Measurements from ENCODE around the gene JPT2.

The JPT2 gene
- total RNA-seq, result 9.7 to 16.8 (median 10.9) reads per million in 3 donors

DNA sequence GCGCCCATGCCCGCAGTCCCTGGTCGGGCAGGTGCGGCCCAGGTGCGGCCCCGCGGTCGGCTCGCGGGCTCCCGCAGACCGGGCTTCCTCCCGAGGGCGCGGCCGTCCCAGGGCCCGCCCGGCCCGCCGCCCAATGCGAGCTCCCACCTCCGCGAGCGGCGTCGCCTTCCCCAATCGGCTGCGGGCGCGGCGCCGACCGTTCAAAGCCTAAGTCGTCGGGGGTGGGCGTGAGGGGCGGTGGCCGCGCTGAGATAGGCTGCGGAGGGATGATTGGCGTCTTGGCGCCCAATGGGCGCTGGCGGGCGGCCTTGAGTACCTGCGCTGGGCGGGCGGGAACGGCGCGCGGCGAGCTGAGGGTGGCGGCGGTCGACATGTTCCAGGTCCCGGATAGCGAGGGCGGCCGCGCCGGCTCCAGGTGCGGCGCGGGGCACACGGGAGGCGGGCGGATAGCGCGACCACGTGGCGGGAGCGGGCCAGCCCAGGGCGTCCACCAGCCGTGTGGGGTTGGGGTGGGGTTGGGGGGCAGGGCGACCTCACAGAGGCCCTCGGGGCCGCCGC, at the start of gene JPT2:
JPT2 (plus strand) TSS at position 338 of the 558 bp plus-strand sequence; CDS start at position 372, 34 bp downstream.
- DNase-seq, result peak; percentile 87 to 92 (median 91)
- no peaks in the 10 kb centered on the region for H3K27me3 ChIP-seq (replicated peaks; ENCODE audit: control insufficient read depth, insufficient read depth, low read length, poor library complexity, severe bottlenecking)
- H3K27ac ChIP-seq (ENCODE audit: insufficient read depth, low read length, poor library complexity, severe bottlenecking), result peak within 1 kb of the TSS; percentile 67
- peak within 1 kb of the TSS; percentile 70 for H3K4me3 ChIP-seq (ENCODE audit: insufficient read depth, low read depth, low read length, poor library complexity, severe bottlenecking)
- H3K36me3 ChIP-seq (ENCODE audit: control insufficient read depth, insufficient read depth, low read length), result peaks cover 8% of the 10 kb centered on the region
- no peaks in the 10 kb centered on the region for H3K9me3 ChIP-seq (ENCODE audit: control insufficient read depth, low read length)
- H3K4me1 ChIP-seq (ENCODE audit: control insufficient read depth, insufficient read depth, low read length, poor library complexity, severe bottlenecking), result peaks cover 6% of the 10 kb centered on the region

- Histone ChIP-seq H3K4me1 (ENCODE audit: control insufficient read depth, insufficient read depth, low read length, poor library complexity, severe bottlenecking) (no peaks in the 10 kb centered on the region), H3K27me3 (replicated peaks; ENCODE audit: control insufficient read depth, insufficient read depth, low read length, poor library complexity, severe bottlenecking) (no peaks in the 10 kb centered on the region), H3K9me3 (ENCODE audit: control insufficient read depth, low read length) (no peaks in the 10 kb centered on the region), H3K27ac (ENCODE audit: insufficient read depth, low read length, poor library complexity, severe bottlenecking) (no peak overlapping the region), H3K4me3 (ENCODE audit: insufficient read depth, low read depth, low read length, poor library complexity, severe bottlenecking) (no peak overlapping the region), H3K36me3 (ENCODE audit: control insufficient read depth, insufficient read depth, low read length) (peaks cover 60% of the 10 kb centered on the region)
- DNase-seq, result no peak
Measured at GRCh38 chr16:1630450-1631213, 47.4 kb upstream of the JPT2 start.

DNA sequence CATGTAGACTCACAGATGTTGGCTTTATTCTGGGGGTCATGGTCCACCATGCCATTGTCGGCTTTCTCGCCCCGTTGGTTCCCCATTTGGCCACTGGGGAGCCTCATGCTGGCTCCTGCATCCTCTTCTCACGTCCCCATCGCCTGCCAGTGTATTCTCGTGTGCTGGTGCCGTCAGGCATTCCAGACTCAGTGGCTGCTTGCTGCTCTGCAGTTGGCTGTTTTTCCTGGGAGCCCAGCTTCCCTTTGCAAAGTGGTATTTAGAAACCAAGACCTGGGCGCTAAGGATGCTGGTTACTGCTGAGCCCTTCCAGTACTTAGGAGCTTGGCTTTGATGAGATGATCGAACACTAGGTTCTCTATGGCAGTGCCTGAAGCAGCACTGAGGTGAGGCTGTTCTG, 46.8 kb upstream of the JPT2 start:
- Histone ChIP-seq H3K27me3 (replicated peaks; ENCODE audit: control insufficient read depth, insufficient read depth, low read length, poor library complexity, severe bottlenecking) (no peaks in the 10 kb centered on the region), H3K27ac (ENCODE audit: insufficient read depth, low read length, poor library complexity, severe bottlenecking) (no peak overlapping the region), H3K4me1 (ENCODE audit: control insufficient read depth, insufficient read depth, low read length, poor library complexity, severe bottlenecking) (no peaks in the 10 kb centered on the region), H3K36me3 (ENCODE audit: control insufficient read depth, insufficient read depth, low read length) (peaks cover 58% of the 10 kb centered on the region), H3K4me3 (ENCODE audit: insufficient read depth, low read depth, low read length, poor library complexity, severe bottlenecking) (no peak overlapping the region), H3K9me3 (ENCODE audit: control insufficient read depth, low read length) (no peaks in the 10 kb centered on the region)
- DNase-seq, result no peak

GRCh38 chr16:1631931-1632637, 46.0 kb upstream of the JPT2 start:
- H3K36me3 ChIP-seq (ENCODE audit: control insufficient read depth, insufficient read depth, low read length), result peaks cover 54% of the 10 kb centered on the region

DNA sequence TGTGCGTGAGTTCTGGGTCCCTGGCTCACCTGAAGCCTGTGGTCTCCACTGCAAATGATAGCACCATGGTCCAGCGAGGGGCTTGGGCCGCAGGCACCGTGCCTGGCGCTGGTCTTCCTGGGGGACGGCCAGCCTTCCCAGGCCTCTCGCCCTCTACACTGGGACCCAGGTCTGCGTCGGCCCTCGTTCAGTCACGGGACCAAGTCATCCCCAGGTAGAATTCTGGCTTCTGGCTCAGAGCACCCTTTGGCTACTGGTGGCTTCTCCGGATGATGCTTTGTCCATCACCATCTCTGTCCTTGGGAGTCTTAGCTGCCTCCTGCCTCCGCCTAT, 45.5 kb upstream of the JPT2 start:
- H3K27me3 ChIP-seq (replicated peaks; ENCODE audit: control insufficient read depth, insufficient read depth, low read length, poor library complexity, severe bottlenecking), result no peaks in the 10 kb centered on the region
- no peak for DNase-seq
- H3K27ac ChIP-seq (ENCODE audit: insufficient read depth, low read length, poor library complexity, severe bottlenecking), result no peak overlapping the region
- no peak overlapping the region for H3K4me3 ChIP-seq (ENCODE audit: insufficient read depth, low read depth, low read length, poor library complexity, severe bottlenecking)
- peaks cover 48% of the 10 kb centered on the region for H3K36me3 ChIP-seq (ENCODE audit: control insufficient read depth, insufficient read depth, low read length)
- no peaks in the 10 kb centered on the region for H3K9me3 ChIP-seq (ENCODE audit: control insufficient read depth, low read length)
- no peaks in the 10 kb centered on the region for H3K4me1 ChIP-seq (ENCODE audit: control insufficient read depth, insufficient read depth, low read length, poor library complexity, severe bottlenecking)

More at GRCh38 chr16:1631931-1632637, 46.0 kb upstream of the JPT2 start:
- H3K9me3 ChIP-seq (ENCODE audit: control insufficient read depth, low read length), result no peaks in the 10 kb centered on the region
- H3K4me3 ChIP-seq (ENCODE audit: insufficient read depth, low read depth, low read length, poor library complexity, severe bottlenecking), result no peak overlapping the region
- H3K27ac ChIP-seq (ENCODE audit: insufficient read depth, low read length, poor library complexity, severe bottlenecking), result no peak overlapping the region
- no peaks in the 10 kb centered on the region for H3K27me3 ChIP-seq (replicated peaks; ENCODE audit: control insufficient read depth, insufficient read depth, low read length, poor library complexity, severe bottlenecking)
- no peak for DNase-seq
- no peaks in the 10 kb centered on the region for H3K4me1 ChIP-seq (ENCODE audit: control insufficient read depth, insufficient read depth, low read length, poor library complexity, severe bottlenecking)

- Histone ChIP-seq H3K4me1 (ENCODE audit: control insufficient read depth, insufficient read depth, low read length, poor library complexity, severe bottlenecking) (no peaks in the 10 kb centered on the region), H3K27ac (ENCODE audit: insufficient read depth, low read length, poor library complexity, severe bottlenecking) (no peak overlapping the region), H3K4me3 (ENCODE audit: insufficient read depth, low read depth, low read length, poor library complexity, severe bottlenecking) (no peak overlapping the region), H3K9me3 (ENCODE audit: control insufficient read depth, low read length) (no peaks in the 10 kb centered on the region), H3K27me3 (replicated peaks; ENCODE audit: control insufficient read depth, insufficient read depth, low read length, poor library complexity, severe bottlenecking) (no peaks in the 10 kb centered on the region), H3K36me3 (ENCODE audit: control insufficient read depth, insufficient read depth, low read length) (peaks cover 52% of the 10 kb centered on the region)
- no peak for DNase-seq
Measured at GRCh38 chr16:1633310-1633709, 44.8 kb upstream of the JPT2 start.

- Histone ChIP-seq H3K27ac (ENCODE audit: insufficient read depth, low read length, poor library complexity, severe bottlenecking) (no peak overlapping the region), H3K9me3 (ENCODE audit: control insufficient read depth, low read length) (no peaks in the 10 kb centered on the region), H3K27me3 (replicated peaks; ENCODE audit: control insufficient read depth, insufficient read depth, low read length, poor library complexity, severe bottlenecking) (no peaks in the 10 kb centered on the region), H3K4me3 (ENCODE audit: insufficient read depth, low read depth, low read length, poor library complexity, severe bottlenecking) (no peak overlapping the region), H3K36me3 (ENCODE audit: control insufficient read depth, insufficient read depth, low read length) (peaks cover 58% of the 10 kb centered on the region), H3K4me1 (ENCODE audit: control insufficient read depth, insufficient read depth, low read length, poor library complexity, severe bottlenecking) (no peaks in the 10 kb centered on the region)
- DNase-seq, result no peak
Measured at GRCh38 chr16:1634541-1634940, 43.5 kb upstream of the JPT2 start.

DNA sequence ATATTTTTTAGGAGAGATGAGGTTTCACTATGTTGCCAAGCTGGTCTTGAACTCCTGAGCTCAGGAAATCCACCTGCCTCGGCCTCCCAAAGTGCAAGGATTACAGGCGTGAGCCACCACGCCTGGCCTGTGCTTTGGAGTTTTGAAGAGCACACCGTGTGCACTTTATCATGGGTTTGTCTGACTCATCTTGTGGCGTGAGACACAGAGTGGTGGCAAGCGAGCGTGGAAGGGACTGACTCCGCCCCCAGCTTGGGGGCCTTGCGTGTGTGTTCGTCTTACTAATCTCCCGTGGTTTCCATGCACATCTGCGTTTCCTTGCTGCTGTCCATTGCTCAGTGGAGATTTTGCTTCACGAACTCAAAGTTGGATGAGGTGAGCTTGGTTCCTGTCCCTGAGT, 43.0 kb upstream of the JPT2 start:
- H3K4me3 ChIP-seq (ENCODE audit: insufficient read depth, low read depth, low read length, poor library complexity, severe bottlenecking), result no peak overlapping the region
- H3K4me1 ChIP-seq (ENCODE audit: control insufficient read depth, insufficient read depth, low read length, poor library complexity, severe bottlenecking), result no peaks in the 10 kb centered on the region
- H3K27me3 ChIP-seq (replicated peaks; ENCODE audit: control insufficient read depth, insufficient read depth, low read length, poor library complexity, severe bottlenecking), result no peaks in the 10 kb centered on the region
- H3K27ac ChIP-seq (ENCODE audit: insufficient read depth, low read length, poor library complexity, severe bottlenecking), result no peak overlapping the region
- no peak for DNase-seq
- no peaks in the 10 kb centered on the region for H3K9me3 ChIP-seq (ENCODE audit: control insufficient read depth, low read length)
- H3K36me3 ChIP-seq (ENCODE audit: control insufficient read depth, insufficient read depth, low read length), result peaks cover 58% of the 10 kb centered on the region

DNA sequence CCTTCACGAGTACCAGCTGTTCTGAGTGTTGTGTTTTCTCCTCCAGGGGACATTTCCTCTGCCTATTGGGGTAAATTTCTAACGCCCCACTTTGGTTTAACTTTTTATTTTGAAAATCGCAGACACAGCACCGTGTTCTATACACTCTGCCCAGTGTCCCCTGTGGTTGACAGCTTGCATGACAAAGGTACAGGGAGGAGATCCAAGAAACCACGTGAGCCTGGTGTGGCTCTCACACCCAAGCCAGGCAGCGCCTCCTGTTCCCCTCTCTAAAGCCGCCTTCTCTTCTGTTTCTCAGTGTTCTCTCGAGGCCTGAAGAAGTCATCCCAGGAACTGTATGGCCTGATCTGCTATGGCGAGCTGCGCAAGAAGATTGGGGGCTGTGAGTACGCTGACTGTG, 40.6 kb upstream of the JPT2 start:
- Histone ChIP-seq H3K27ac (ENCODE audit: insufficient read depth, low read length, poor library complexity, severe bottlenecking) (no peak overlapping the region), H3K4me3 (ENCODE audit: insufficient read depth, low read depth, low read length, poor library complexity, severe bottlenecking) (no peak overlapping the region), H3K9me3 (ENCODE audit: control insufficient read depth, low read length) (no peaks in the 10 kb centered on the region), H3K4me1 (ENCODE audit: control insufficient read depth, insufficient read depth, low read length, poor library complexity, severe bottlenecking) (no peaks in the 10 kb centered on the region), H3K36me3 (ENCODE audit: control insufficient read depth, insufficient read depth, low read length) (peaks cover 75% of the 10 kb centered on the region), H3K27me3 (replicated peaks; ENCODE audit: control insufficient read depth, insufficient read depth, low read length, poor library complexity, severe bottlenecking) (no peaks in the 10 kb centered on the region)
- DNase-seq, result no peak

DNA sequence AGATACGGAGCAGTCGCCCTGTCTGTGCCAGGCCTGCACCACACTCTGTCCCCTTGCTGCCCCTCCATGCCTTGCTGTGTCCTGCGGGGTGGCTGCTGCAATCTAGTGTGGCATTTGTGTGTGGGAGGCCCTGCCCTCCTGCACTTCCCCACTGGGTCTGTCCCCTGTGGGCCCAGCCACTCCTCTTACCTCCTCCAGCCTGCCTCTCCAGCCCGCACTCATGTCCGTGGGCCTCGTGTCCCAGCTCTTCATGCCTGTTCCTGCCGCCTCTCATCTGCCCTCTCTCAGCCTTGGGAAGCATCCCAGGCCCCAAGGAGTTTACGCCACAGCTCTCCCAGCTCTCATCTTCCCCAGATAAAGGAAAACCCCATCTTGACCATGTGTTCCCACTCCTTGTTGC, 39.3 kb upstream of the JPT2 start:
- no peak overlapping the region for H3K4me3 ChIP-seq (ENCODE audit: insufficient read depth, low read depth, low read length, poor library complexity, severe bottlenecking)
- no peaks in the 10 kb centered on the region for H3K27me3 ChIP-seq (replicated peaks; ENCODE audit: control insufficient read depth, insufficient read depth, low read length, poor library complexity, severe bottlenecking)
- no peaks in the 10 kb centered on the region for H3K9me3 ChIP-seq (ENCODE audit: control insufficient read depth, low read length)
- no peaks in the 10 kb centered on the region for H3K4me1 ChIP-seq (ENCODE audit: control insufficient read depth, insufficient read depth, low read length, poor library complexity, severe bottlenecking)
- peaks cover 69% of the 10 kb centered on the region for H3K36me3 ChIP-seq (ENCODE audit: control insufficient read depth, insufficient read depth, low read length)
- no peak for DNase-seq
- no peak overlapping the region for H3K27ac ChIP-seq (ENCODE audit: insufficient read depth, low read length, poor library complexity, severe bottlenecking)
